H1 (cell line): ENCODE data around the gene CADM1. TPM values are rescaled to one million over a fixed set of nuclear protein-coding genes. Genes with fewer than 3 reads are reported as not detected.

Experiments
- CTCF ChIA-PET: fragments of 300-600 bp; sonication (Branson Sonifier 250); formaldehyde crosslinking; loops from one replicate; lab custom pipeline; 2021; ENCODE audit not compliant: partially characterized antibody; lab: Charles Lee
- POLR2A ChIA-PET: fragments of 300-600 bp; sonication (Branson Sonifier 250); formaldehyde crosslinking; loops from one replicate; lab custom pipeline; 2021; ENCODE audit warnings: inconsistent platforms; ENCODE audit not compliant: partially characterized antibody; lab: Charles Lee
- DNase-seq, 2 experiments: peaks; one replicate each; pipeline versions ENCODE4 v3.0.0 to v3.0.0-alpha.2; 2010 to 2022; ENCODE audit warnings: low spot score in 2 of 2, low read depth in 1 of 2, mixed read lengths in 1 of 2
- FAIRE-seq: peaks from 2 replicates; lab custom pipeline; 2011; peaks lifted over from hg19 to GRCh38; lab: Jason Lieb, UNC
- H2AFZ ChIP-seq: 2 replicates; pipeline ENCODE4 v1.8.1; 2012; ENCODE audit warnings: low read length, inconsistent platforms
- H2AK5ac ChIP-seq: 2 replicates; pipeline ENCODE4 v1.6.1; 2013; ENCODE audit warnings: low read depth, low read length
- H2BK120ac ChIP-seq: replicated peaks from 2 replicates; pipeline ENCODE3; 2013; ENCODE audit warnings: low read depth, low read length, inconsistent platforms
- H2BK12ac ChIP-seq: 2 replicates; pipeline ENCODE4 v1.6.1; 2013; ENCODE audit warnings: low read depth, low read length
- H2BK15ac ChIP-seq: 2 replicates; pipeline ENCODE4 v1.6.1; 2013; ENCODE audit warnings: low read length
- H2BK20ac ChIP-seq: 2 replicates; pipeline ENCODE4 v1.6.1; 2013; ENCODE audit warnings: low read length
- H2BK5ac ChIP-seq: 2 replicates; pipeline ENCODE4 v1.6.1; 2013; ENCODE audit warnings: low read depth, low read length
- H3K14ac ChIP-seq: 2 replicates; pipeline ENCODE4 v1.6.1; 2013; ENCODE audit warnings: inconsistent platforms; ENCODE audit not compliant: insufficient read length
- H3K18ac ChIP-seq: 2 replicates; pipeline ENCODE4 v1.6.1; 2013; ENCODE audit warnings: low read length; ENCODE audit errors: extremely low read depth
- H3K23ac ChIP-seq: 2 replicates; pipeline ENCODE4 v1.6.1; 2013; ENCODE audit warnings: inconsistent platforms; ENCODE audit not compliant: insufficient read length
- H3K23me2 ChIP-seq: 2 replicates; pipeline ENCODE4 v1.6.1; 2013; ENCODE audit warnings: low read depth, low read length
- H3K27ac ChIP-seq: 2 replicates; pipeline ENCODE4 v1.6.1; 2011; ENCODE audit warnings: low read depth, low read length, inconsistent platforms
- H3K27me3 ChIP-seq, 4 experiments: replicated peaks in 1 of 4; 1 replicate in 1 of 4; 2 replicates in 3 of 4; pipeline versions ENCODE4 v1.6.1 to v1.8.1; 2011 to 2013; ENCODE audit warnings: low read length in 3 of 4, mild to moderate bottlenecking in 3 of 4, inconsistent platforms in 2 of 4, mixed read lengths in 2 of 4, moderate library complexity in 1 of 4; ENCODE audit not compliant: control insufficient read depth in 3 of 4, insufficient read depth in 3 of 4; ENCODE audit errors: extremely low read depth in 1 of 4
- H3K36me3 ChIP-seq, 4 experiments: 2 replicates each; pipeline versions ENCODE4 v1.6.1 to v1.8.1; 2011 to 2013; ENCODE audit warnings: mild to moderate bottlenecking in 4 of 4, low read length in 3 of 4, moderate library complexity in 2 of 4, control low read depth in 1 of 4, inconsistent platforms in 1 of 4; ENCODE audit not compliant: insufficient read depth in 4 of 4, control insufficient read depth in 2 of 4
- H3K4ac ChIP-seq: replicated peaks from 2 replicates; pipeline ENCODE3; 2013; ENCODE audit warnings: low read length, low read depth, mixed read lengths, inconsistent platforms; ENCODE audit not compliant: insufficient read length
- H3K4me1 ChIP-seq, 4 experiments: replicated peaks in 1 of 4; 1 replicate in 1 of 4; 2 replicates in 3 of 4; pipeline versions ENCODE4 v1.6.1 to v1.8.1; 2011 to 2013; ENCODE audit warnings: low read length in 3 of 4, inconsistent platforms in 2 of 4, mixed read lengths in 1 of 4; ENCODE audit not compliant: insufficient read depth in 4 of 4, control insufficient read depth in 3 of 4
- H3K4me2 ChIP-seq, 2 experiments: 2 replicates each; pipeline versions ENCODE4 v1.6.1 to v1.8.1; 2011 to 2013; ENCODE audit warnings: low read depth in 2 of 2, low read length in 2 of 2, control low read depth in 1 of 2, inconsistent platforms in 1 of 2, mild to moderate bottlenecking in 1 of 2; ENCODE audit not compliant: insufficient read depth in 1 of 2
- H3K4me3 ChIP-seq, 4 experiments: fragments of 200-600, 300-600 bp in 1 of 4; sonication (generic), shearing (Covaris generic), sonication (Bioruptor Twin) in 1 of 4; 2 replicates each; pipeline versions ENCODE4 v1.5.1 to v1.8.1; 2011 to 2016; ENCODE audit warnings: low read length in 4 of 4, low read depth in 3 of 4, control low read depth in 2 of 4, inconsistent platforms in 2 of 4, mild to moderate bottlenecking in 2 of 4, mixed read lengths in 1 of 4, moderate library complexity in 1 of 4; ENCODE audit not compliant: insufficient read depth in 2 of 4; ENCODE audit errors: extremely low read depth in 1 of 4
- H3K56ac ChIP-seq: replicated peaks from 2 replicates; pipeline ENCODE3; 2013; ENCODE audit warnings: low read depth, mild to moderate bottlenecking, mixed read lengths, low read length, inconsistent platforms; ENCODE audit not compliant: insufficient read length
- H3K79me1 ChIP-seq: 2 replicates; pipeline ENCODE4 v1.6.1; 2013; ENCODE audit warnings: low read depth, low read length, control low read depth
- H3K79me2 ChIP-seq, 2 experiments: 2 replicates each; pipeline versions ENCODE4 v1.6.1 to v1.8.1; 2012 to 2013; ENCODE audit warnings: low read length in 2 of 2, mild to moderate bottlenecking in 2 of 2, inconsistent platforms in 1 of 2; ENCODE audit not compliant: insufficient read depth in 2 of 2, control insufficient read depth in 1 of 2
- H3K9ac ChIP-seq, 4 experiments: replicated peaks in 1 of 4; 1 replicate in 1 of 4; 2 replicates in 3 of 4; pipeline versions ENCODE4 v1.6.1 to v1.8.1; 2011 to 2013; ENCODE audit warnings: low read depth in 3 of 4, low read length in 3 of 4, control low read depth in 2 of 4, mild to moderate bottlenecking in 2 of 4, moderate library complexity in 2 of 4, inconsistent platforms in 1 of 4; ENCODE audit errors: extremely low read depth in 1 of 4
- H3K9me3 ChIP-seq, 2 experiments: 2 replicates each; pipeline versions ENCODE4 v1.6.1 to v1.8.1; 2012 to 2013; ENCODE audit warnings: mild to moderate bottlenecking in 2 of 2, moderate library complexity in 2 of 2, control low read depth in 1 of 2, inconsistent platforms in 1 of 2, low read depth in 1 of 2, low read length in 1 of 2, mixed read lengths in 1 of 2; ENCODE audit not compliant: insufficient read depth in 2 of 2
- H4K20me1 ChIP-seq, 2 experiments: replicated peaks in 1 of 2; 2 replicates each; pipeline versions ENCODE3 to v1.8.1; 2011 to 2013; ENCODE audit warnings: inconsistent platforms in 2 of 2, low read length in 2 of 2, mild to moderate bottlenecking in 1 of 2; ENCODE audit not compliant: insufficient read depth in 2 of 2, control insufficient read depth in 1 of 2
- H4K5ac ChIP-seq: 2 replicates; pipeline ENCODE4 v1.6.1; 2013; ENCODE audit warnings: low read length, low read depth, mixed read lengths, inconsistent platforms; ENCODE audit not compliant: insufficient read length
- H4K8ac ChIP-seq: 2 replicates; pipeline ENCODE4 v1.8.0; 2013; ENCODE audit warnings: mild to moderate bottlenecking, moderate library complexity, low read length, inconsistent platforms; ENCODE audit not compliant: insufficient read depth; ENCODE audit errors: extremely low read depth
- H4K91ac ChIP-seq: replicated peaks from 2 replicates; pipeline ENCODE3; 2013; ENCODE audit warnings: low read length, mixed read lengths, inconsistent platforms; ENCODE audit not compliant: insufficient read length
- EZH2 ChIP-seq: fragments of 200-600 bp; sonication (generic); IDR thresholded peaks from 2 replicates; pipeline ENCODE4 v1.7.1; 2012; ENCODE audit warnings: low read depth, mild to moderate bottlenecking, moderate library complexity, low read length, inconsistent platforms; ENCODE audit not compliant: severe bottlenecking
- RFX5 ChIP-seq: IDR thresholded peaks from 2 replicates; pipeline ENCODE4 v1.6.1; 2011; ENCODE audit warnings: low read depth, low read length, improper control_type of control experiment, borderline replicate concordance
- RNF2 ChIP-seq: fragments of 200-900, 300-1000 bp; sonication (generic); IDR thresholded peaks from 2 replicates; pipeline ENCODE4 v1.7.1; 2016; ENCODE audit warnings: borderline replicate concordance, low read depth, mild to moderate bottlenecking, antibody characterized with exemption, low read length; ENCODE audit not compliant: poor library complexity, severe bottlenecking; ENCODE audit errors: missing control alignments
- WGBS, 2 experiments: shearing (Covaris generic) in 1 of 2; methylation state at CpG; one replicate each; pipeline versions ENCODE4 v1.1.6 to v1.1.7; 2013 to 2015; ENCODE audit warnings: low lambda C conversion rate in 2 of 2, mixed read lengths in 2 of 2, inconsistent platforms in 1 of 2, low coverage in 1 of 2, missing lambda C conversion rate in 1 of 2; ENCODE audit not compliant: insufficient replicate concordance in 2 of 2, insufficient coverage in 1 of 2, insufficient read length in 1 of 2; ENCODE audit errors: extremely low coverage in 1 of 2, missing lambda C conversion rate in 1 of 2; 5-methylcytosine and 5-hydroxymethylcytosine counted together
- polyA plus RNA-seq, 7 experiments: library from polyadenylated mRNA; depleted of rRNA in 3 of 7; stranded (reverse) in 5 of 7; unstranded in 2 of 7; fragments of >200 nt in 5 of 7; fragments of 200-250 nt in 2 of 7; gene quantifications; 1 replicate in 5 of 7; 2 replicates in 1 of 7; 4 replicates in 1 of 7; pipeline versions ENCODE4 v1.2.1 to v1.2.3, GENCODE V29; 2011 to 2013; ENCODE audit warnings: missing spikeins in 2 of 7, mixed read lengths in 2 of 7
- total RNA-seq: library from RNA; stranded (reverse); fragmentation: NEBNext Ultra II Directional; extraction: Animal tissue kit (Norgen Biotek cat#: 25700); gene quantifications from 2 replicates; pipeline ENCODE4 v1.2.1, GENCODE V29; 2021
- TF ChIP-seq, protein P1 (sequence below): IDR thresholded peaks from 2 replicates; pipeline ENCODE4 v1.6.1; 2012; ENCODE audit warnings: inconsistent platforms
- TF ChIP-seq, protein P2 (sequence below): IDR thresholded peaks from 2 replicates; pipeline ENCODE4 v1.6.1; 2012; ENCODE audit warnings: inconsistent platforms

Gene CADM1
- total and polyA plus RNA-seq, 2 of the 8 experiments (the other 6 are each of a cell fraction or from before 2014, with no cell fraction given): 8.3 to 25.3 TPM

DNA sequence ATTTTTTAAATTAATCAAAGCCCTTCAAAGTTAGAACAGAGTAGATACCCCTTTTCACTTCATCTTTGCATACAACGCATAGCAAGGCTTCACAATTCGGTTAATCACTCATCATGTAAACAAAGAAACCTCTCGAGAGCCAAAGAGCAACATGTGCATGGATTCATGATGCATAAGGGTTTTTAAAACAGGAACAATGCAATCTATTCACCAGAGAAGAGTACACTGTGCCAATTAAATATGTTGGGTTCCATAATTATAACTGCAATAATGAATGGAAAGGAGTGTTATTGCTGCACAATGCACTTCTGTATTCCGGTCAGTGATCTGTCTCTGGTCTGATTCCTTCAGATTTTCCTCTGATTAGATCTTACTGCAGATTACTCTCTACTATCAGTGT is 45.3 kb downstream of the CADM1 start:
- no peak overlapping the region for H3K9ac ChIP-seq
- DNase-seq: no peak
- H4K5ac ChIP-seq: no peak overlapping the region
- no peak overlapping the region for H2BK12ac ChIP-seq
- TF ChIP-seq RNF2 (no peak), RFX5 (no peak), EZH2 (no peak)
- TF ChIP-seq, protein P1, sequence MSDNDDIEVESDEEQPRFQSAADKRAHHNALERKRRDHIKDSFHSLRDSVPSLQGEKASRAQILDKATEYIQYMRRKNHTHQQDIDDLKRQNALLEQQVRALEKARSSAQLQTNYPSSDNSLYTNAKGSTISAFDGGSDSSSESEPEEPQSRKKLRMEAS: no peak
- TF ChIP-seq, protein P2, sequence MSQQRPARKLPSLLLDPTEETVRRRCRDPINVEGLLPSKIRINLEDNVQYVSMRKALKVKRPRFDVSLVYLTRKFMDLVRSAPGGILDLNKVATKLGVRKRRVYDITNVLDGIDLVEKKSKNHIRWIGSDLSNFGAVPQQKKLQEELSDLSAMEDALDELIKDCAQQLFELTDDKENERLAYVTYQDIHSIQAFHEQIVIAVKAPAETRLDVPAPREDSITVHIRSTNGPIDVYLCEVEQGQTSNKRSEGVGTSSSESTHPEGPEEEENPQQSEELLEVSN: no peak
- H2AK5ac ChIP-seq: no peak overlapping the region
- no peak overlapping the region for H2BK5ac ChIP-seq
- H3K27ac ChIP-seq: no peak overlapping the region
- no peaks in the 10 kb centered on the region for H3K27me3 ChIP-seq
- no peak overlapping the region for H3K4me2 ChIP-seq
- H3K14ac ChIP-seq: no peak overlapping the region
- H3K79me1 ChIP-seq: no peaks in the 10 kb centered on the region
- no peak overlapping the region for H3K4me3 ChIP-seq
- WGBS, 2 experiments: 82% methylated on average over 4 of the region's 4 CpGs; no CpG with 5 or more reads in 1 of the 2 experiments
- no peak for FAIRE-seq
- no peak overlapping the region for H3K56ac ChIP-seq
- H3K4ac ChIP-seq: no peak overlapping the region
- H3K4me1 ChIP-seq: peaks cover 0 to 9% (median 3%) of the 10 kb centered on the region in 4 experiments; a peak in 3 of 7 replicates
- no peak overlapping the region for H2BK15ac ChIP-seq
- H3K18ac ChIP-seq: no peak overlapping the region
- no peaks in the 10 kb centered on the region for H3K23me2 ChIP-seq
- H4K20me1 ChIP-seq: no peaks in the 10 kb centered on the region
- no peak overlapping the region for H2BK120ac ChIP-seq
- no peaks in the 10 kb centered on the region for H3K36me3 ChIP-seq
- no peak overlapping the region for H2BK20ac ChIP-seq
- H2AFZ ChIP-seq: no peak overlapping the region
- no peak overlapping the region for H3K23ac ChIP-seq
- H4K8ac ChIP-seq: no peak overlapping the region
- ChIA-PET CTCF (no interaction called here), POLR2A (no interaction called here)
- no peaks in the 10 kb centered on the region for H3K79me2 ChIP-seq
- H3K9me3 ChIP-seq: no peaks in the 10 kb centered on the region
- no peak overlapping the region for H4K91ac ChIP-seq
